LNCaP clone FGC (cell line): ENCODE results near the gene DPF3.

Source experiments
- DNase-seq: peaks from one replicate; pipeline ENCODE4 v3.0.0-alpha.2; 2011; ENCODE audit warnings: low read depth
- H3K4me3 ChIP-seq: 2 replicates; pipeline ENCODE4 v1.5.1; 2011; ENCODE audit warnings: mild to moderate bottlenecking, low read depth, low read length, control low read depth
- TF ChIP-seq, protein P1 (sequence below): IDR thresholded peaks from 2 replicates; pipeline ENCODE4 v1.5.1; 2012; ENCODE audit warnings: mild to moderate bottlenecking; ENCODE audit not compliant: control insufficient read depth, insufficient read depth; ENCODE audit errors: extremely low read depth

The DPF3 gene

DNA sequence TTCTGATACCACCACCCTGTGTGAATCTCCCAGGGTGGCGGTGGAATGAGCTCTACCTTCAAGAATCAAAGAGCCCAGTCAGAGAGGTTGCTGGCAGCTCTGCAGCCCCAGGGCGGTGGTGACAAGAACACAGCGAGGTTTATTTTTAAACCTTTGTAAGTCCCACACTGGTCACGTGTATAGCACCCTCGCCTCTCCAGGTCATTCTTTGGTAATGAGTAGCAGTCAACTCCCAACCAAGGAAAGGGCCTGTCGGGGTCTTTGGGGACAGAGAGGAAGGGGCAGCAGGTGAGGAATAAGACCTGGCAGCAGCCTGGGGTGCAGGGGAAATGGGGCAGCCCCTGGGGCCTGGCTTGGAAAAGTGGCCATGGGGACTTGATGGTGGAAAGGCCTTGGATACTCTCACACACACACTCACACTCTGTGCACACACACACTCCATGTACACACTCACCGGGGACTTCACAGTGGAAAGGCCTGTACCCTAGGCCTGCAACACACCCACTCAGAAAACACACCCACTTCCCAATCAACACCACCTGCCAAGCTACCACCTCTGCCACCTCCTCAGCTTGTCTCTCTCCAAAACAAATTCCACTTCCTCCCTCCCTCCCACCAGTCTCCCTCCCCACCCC, 178.6 kb downstream of the DPF3 start:
- H3K4me3 ChIP-seq = no peak overlapping the region
- TF ChIP-seq, protein P1, sequence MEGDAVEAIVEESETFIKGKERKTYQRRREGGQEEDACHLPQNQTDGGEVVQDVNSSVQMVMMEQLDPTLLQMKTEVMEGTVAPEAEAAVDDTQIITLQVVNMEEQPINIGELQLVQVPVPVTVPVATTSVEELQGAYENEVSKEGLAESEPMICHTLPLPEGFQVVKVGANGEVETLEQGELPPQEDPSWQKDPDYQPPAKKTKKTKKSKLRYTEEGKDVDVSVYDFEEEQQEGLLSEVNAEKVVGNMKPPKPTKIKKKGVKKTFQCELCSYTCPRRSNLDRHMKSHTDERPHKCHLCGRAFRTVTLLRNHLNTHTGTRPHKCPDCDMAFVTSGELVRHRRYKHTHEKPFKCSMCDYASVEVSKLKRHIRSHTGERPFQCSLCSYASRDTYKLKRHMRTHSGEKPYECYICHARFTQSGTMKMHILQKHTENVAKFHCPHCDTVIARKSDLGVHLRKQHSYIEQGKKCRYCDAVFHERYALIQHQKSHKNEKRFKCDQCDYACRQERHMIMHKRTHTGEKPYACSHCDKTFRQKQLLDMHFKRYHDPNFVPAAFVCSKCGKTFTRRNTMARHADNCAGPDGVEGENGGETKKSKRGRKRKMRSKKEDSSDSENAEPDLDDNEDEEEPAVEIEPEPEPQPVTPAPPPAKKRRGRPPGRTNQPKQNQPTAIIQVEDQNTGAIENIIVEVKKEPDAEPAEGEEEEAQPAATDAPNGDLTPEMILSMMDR = no peak

DNA sequence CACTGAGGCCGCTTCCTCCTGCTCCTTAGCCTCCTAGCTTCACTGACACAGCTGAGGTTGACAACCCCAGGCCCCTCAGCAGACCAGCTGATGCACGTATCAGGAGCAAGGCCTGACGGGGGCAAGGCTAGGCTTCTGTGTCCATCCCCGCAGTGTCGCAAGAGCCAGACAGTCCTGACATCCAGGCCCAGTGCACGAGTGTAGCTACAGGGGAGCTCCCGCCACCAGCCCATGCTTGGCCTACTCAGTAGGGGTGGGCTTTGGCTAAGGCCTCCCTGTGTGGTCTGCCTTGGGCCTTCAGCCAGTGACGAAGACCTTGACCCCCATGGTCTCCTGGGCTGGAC, 179.1 kb downstream of the DPF3 start:
- DNase-seq = no peak
- H3K4me3 ChIP-seq = no peak overlapping the region
- TF ChIP-seq, protein P1 = no peak

More for the DNA sequence above, 178.6 kb downstream of the DPF3 start:
- DNase-seq = no peak

DNA sequence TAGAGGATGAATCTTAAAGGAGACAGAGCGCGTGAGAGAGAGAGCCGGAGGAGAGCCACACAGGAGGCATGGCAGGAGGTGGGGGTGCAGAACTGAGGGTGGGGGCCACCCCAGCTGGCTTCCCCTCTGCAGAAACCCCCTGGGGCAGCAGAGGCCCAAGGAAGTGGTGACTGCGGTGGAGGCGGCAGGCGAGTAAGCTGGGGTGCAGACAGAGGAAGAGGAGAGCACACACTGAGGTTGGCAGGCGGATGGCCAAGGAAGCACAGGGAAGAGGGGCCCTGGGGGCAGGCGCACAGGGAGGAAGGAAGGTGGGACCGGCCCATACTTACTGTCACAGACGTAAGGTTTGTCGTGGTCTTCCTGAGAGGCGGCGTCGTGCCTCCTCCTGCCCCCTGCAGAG, 179.8 kb downstream of the DPF3 start:
- H3K4me3 ChIP-seq = no peak overlapping the region
- TF ChIP-seq, protein P1 = no peak
- DNase-seq = no peak

DNA sequence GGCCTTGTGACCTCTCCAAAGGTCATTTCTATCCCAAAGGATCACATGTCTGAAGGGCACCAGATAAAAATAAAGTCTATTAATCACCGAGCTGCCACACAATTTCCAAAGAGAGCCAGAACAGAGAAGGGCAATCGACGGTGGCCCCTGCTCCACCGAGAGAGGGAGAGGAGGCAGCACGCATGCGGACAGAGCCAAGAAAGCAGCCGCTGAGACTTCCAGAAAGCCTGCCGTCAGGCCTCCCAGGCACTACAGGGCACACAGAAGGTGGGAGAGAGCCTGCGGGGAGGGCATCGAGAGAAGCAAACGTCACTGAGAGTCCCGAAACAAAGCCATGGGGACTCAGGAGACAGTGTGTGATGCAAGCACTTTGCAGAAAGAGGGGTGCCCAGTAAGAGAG, 182.0 kb downstream of the DPF3 start:
- no peak overlapping the region for H3K4me3 ChIP-seq
- TF ChIP-seq, protein P1 = no peak
- no peak for DNase-seq

DNA sequence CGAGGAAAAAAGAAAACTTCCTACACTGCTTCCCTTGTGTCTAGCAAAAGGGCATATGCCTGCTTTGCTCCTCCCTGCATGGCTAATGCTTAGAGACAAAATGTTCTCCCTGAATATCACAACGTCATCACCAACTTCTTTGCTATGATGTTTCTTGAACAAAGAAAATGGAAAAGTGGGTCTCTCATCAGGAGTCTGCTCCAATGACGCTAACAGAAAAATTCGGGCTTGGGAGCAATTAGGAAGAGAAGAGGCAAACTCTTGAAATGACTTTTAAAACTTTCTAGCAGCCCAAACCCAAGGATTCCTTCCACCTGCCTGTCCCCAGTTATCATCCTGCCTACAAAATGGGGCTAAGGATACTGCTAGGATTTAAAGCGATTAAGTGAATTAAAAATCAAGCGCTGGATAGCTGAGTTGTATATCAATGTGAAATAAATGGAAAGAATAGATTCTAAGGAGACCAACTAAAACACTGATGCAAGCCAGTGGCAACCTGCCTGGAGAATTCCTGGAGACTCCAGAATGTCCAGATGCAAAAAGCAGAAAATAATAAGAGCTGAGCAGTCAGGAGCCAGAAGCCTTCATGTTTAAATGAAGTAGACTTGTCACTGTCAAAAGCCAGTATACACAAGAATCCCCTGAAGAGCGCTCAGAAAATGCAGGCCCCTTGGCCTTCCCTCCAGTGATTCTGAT, 183.8 kb downstream of the DPF3 start:
- TF ChIP-seq, protein P1 = no peak
- H3K4me3 ChIP-seq = no peak overlapping the region
- DNase-seq = no peak

DNA sequence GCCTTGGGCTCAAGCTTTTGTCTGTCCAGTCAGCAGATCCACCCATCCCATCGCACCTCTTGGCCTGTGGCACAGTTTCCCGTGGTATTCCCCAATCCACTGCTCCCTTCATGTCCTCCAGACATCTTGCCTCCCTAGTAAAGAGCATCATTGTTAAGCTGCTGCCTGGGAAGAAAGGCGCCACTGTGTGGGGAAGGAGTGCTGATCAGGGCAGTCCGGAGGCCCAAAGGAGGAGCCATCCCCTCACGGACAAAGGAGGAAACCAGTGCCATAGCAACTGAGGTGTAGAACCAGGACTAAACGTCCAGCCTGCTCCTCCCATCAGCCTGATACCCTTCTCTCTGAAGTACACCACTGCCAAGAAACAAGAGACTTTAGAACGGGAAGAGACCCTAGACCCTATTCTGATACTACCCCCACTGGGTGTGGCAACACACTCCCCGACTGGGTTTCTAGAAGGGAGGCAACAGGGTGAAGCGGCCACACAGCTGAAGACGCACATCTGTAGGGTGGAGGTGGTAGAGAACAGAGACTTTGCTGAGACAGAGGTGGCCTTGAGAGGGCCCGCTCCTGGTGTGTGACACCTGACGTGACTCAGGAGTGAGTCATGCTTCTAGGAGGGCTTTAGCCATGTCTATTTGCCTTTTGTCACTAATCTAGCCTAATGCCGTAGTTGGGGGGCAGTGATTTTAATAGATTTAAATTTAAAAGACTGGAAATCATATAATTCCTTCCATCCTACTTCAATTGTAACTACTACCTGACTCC, 185.0 kb downstream of the DPF3 start:
- TF ChIP-seq, protein P1 = no peak
- no peak for DNase-seq
- no peak overlapping the region for H3K4me3 ChIP-seq

DNA sequence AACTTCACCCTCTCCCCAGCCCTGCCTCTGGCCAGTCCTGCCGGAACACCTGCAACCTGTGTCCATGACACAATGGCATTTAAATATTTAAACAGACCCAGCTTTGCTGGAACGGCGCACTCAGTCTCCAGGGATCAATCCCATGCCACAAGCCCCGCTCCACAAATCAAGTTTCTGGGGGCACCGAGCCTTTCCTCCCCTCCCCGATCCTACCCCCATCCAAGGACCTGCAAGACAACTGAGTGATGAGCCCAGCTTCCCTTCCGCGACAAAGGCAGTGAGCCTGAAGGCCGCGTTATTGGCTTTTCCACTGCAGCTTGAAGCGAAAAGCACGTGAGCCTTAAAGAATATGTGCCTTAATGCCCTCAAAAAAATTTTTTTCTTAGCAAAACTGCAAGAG, 185.7 kb downstream of the DPF3 start:
- H3K4me3 ChIP-seq = no peak overlapping the region
- DNase-seq = no peak
- TF ChIP-seq, protein P1 = no peak
